GM12865 (cell line): ENCODE measurements around the gene FADS6.

Source experiments
- DNase-seq: peaks from one replicate; pipeline ENCODE4 v3.0.0; 2010; ENCODE audit warnings: low read depth
- H3K4me3 ChIP-seq: 2 replicates; pipeline ENCODE4 v1.5.1; 2011; ENCODE audit warnings: mild to moderate bottlenecking, low read depth, low read length, control low read depth
- TF ChIP-seq, protein P1 (sequence below): IDR thresholded peaks from 2 replicates; pipeline ENCODE4 v1.5.1; 2011; ENCODE audit warnings: low read length, control low read depth, low read depth, inconsistent platforms; ENCODE audit not compliant: insufficient read depth; ENCODE audit errors: missing control alignments

Gene FADS6

DNA sequence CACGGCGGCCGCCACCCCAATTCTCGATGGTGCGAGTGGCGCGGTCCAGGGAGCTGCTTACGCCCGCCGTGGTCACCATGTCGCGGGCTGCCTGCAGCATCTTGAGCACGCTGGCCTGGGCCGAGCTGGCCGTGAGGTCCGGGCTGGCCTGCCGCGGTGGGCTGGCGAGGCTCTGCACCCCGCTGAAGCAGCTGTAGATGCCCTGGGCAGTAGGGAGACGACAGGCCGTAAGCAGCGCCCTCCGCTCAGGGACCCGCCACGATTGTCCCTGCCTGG is 50.1 kb downstream of the FADS6 start:
- no peak for DNase-seq
- H3K4me3 ChIP-seq, result no peak overlapping the region
- TF ChIP-seq, protein P1, sequence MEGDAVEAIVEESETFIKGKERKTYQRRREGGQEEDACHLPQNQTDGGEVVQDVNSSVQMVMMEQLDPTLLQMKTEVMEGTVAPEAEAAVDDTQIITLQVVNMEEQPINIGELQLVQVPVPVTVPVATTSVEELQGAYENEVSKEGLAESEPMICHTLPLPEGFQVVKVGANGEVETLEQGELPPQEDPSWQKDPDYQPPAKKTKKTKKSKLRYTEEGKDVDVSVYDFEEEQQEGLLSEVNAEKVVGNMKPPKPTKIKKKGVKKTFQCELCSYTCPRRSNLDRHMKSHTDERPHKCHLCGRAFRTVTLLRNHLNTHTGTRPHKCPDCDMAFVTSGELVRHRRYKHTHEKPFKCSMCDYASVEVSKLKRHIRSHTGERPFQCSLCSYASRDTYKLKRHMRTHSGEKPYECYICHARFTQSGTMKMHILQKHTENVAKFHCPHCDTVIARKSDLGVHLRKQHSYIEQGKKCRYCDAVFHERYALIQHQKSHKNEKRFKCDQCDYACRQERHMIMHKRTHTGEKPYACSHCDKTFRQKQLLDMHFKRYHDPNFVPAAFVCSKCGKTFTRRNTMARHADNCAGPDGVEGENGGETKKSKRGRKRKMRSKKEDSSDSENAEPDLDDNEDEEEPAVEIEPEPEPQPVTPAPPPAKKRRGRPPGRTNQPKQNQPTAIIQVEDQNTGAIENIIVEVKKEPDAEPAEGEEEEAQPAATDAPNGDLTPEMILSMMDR, result no peak

DNA sequence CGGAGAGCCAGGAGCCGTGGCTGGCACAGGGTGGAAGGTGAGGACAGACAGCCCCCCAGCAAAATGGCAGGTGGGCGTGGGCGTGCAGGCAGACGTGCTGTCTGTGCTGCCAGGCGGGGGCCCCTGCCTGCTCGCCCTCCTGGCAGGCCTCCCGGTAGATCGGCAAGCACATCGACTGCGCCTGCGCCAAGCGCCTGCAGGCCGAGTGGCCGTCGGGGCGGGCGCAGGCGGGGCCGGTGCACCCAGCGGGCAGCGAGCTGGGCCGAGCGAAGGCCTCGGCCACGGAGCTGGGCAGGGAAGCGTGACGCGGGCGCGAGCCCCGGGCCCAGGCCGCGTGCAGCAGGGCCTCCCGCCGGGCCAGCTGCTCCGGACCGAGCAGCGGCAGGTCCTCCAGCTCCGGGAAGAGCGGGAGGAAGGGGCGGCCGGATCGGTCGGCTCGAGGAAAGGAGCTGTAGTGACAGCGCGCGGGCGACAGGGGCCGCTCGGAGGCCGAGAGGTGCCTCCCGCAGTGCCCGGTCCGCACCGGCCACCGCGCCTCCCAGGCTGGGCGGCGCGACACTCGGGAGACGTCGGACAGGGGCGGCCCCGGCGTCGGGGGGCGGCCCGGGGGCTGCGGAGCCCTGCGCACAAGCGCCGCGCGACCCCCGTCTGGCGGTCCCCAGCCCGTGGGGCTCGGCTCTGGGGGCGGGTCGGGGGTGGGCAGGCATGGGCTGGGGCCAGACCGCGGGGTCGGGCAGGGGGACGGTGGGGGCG is 50.7 kb downstream of the FADS6 start:
- TF ChIP-seq, protein P1, result peak; percentile 17
- DNase-seq, result peak; percentile 23
- H3K4me3 ChIP-seq, result no peak overlapping the region

DNA sequence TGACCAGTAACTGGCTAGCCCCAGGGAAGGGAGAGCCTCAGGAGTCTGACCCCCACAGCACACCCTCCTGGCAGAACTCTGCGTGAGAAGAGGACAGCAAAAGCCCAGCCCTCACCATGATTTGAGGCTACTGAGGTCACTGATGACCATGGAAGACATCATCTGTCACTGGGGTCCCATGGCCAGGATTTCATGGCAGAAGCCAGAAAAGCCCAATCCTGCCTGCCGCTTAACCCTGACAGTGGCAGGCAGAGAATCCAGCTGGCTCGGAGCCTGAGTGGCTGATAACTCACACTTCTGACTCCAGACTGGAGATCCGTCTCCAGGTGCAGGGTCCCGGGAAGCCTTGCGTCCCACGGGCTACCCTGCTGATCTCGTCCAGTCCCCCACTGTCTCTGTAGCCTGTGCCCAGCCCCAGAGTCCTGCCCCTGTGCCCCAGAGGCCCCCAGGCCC is 51.3 kb downstream of the FADS6 start:
- no peak overlapping the region for H3K4me3 ChIP-seq
- TF ChIP-seq, protein P1, result no peak
- DNase-seq, result no peak

DNA sequence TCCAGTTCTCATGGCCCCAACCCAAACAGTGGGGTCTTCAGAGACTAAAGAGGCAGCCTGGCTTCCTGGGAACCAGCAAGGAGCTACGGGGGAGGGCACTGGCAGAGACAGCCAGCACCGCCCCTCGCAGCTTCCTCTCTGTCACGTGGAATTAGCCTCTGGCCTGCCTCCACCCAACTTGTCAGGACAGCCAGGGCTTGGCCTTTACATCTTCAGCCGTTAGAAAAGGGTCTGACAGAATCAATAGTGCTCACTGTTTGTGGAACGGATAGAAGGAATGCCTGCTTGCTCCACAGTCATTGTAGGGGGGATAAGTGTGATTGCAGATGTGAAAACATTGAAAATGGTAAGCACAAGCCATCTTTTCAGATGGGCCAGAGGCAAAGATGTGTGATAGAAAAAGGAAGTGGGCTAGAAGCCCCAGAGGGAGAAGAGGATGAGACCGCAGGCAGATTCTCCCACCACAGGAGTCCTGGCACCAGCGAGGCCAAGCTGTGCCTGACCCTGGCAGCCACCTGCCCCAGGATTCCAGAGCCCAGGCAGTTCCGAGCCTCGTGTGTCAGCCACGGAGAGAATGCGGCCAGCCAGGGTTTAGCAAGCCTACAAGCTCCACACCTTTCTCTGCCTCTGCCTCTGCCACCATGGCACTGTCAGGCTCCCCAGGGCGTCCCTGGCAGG is 52.3 kb downstream of the FADS6 start:
- DNase-seq, result no peak
- TF ChIP-seq, protein P1, result no peak
- no peak overlapping the region for H3K4me3 ChIP-seq

DNA sequence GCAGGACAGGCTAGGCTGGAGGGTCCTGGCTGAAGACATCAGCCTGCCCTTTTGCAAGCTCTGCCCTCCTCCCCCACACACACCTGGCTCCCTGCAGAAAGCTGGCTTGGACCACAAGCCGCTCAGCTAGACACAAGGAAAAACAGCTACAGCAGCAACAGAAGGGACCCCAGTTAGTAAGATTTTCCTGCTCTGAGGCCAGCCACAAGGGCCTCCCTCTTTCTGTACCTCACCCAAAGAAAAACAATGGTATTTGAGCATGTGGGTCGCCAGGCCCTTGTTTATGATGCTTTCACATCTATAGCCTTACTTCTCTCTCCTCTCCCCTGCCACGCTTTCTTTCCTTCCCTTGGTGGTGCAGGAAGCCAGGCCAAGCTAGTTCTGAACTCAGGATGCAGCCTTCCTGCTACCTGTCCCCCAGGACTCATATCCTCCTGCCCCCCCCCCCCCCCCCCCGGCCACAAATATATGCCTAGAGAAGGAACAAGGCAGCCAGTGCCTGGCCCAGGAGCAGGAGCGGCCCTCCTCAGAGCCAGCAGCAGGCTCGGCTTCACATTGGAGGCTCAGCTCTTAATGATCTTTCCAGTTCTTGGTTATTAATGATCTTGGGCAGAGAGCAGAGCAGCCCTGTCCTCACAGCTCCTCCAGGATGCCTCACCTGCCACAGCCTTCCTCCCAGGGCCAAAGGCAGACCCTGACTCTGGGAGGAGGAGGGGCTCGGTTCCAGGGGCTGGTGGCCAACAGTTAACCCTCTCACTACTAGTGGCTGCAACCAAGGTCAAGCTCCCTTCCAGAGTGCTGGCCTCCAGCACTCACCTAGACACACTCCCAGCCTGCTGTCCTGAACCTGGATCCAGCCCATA is 53.2 kb downstream of the FADS6 start:
- no peak overlapping the region for H3K4me3 ChIP-seq
- no peak for DNase-seq

DNA sequence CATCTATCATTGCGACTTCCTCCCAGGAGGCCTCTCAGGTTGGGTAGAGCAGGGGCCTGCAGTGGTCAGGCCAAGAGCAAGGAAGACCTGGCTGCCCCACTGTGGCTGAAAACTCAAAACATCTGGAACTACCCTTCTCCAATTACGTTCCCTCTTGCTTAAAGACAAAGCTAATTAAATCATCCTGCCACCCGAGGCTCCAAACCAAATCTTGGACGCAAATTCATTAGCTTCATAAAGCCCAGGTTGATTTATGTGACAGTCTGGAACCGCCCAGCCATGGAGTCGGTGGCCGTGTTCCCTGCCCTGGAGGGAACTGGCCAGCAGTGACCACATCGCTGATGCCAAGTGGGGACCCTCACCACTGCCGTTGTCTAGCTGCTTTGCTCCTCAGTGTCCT is 55.2 kb downstream of the FADS6 start:
- no peak for DNase-seq
- TF ChIP-seq, protein P1, result no peak
- no peak overlapping the region for H3K4me3 ChIP-seq

More for the DNA sequence above, 53.2 kb downstream of the FADS6 start:
- TF ChIP-seq, protein P1, result no peak
